Dermis blood vessel endothelial cell (primary cell): ENCODE measurements around the gene CCDC127. TPM values are rescaled to one million over a fixed set of nuclear protein-coding genes. Genes with fewer than 3 reads are reported as not detected.

Experiments
- DNase-seq: peaks from one replicate; pipeline ENCODE4 v3.0.0; 2010
- total RNA-seq: library from RNA; depleted of rRNA; stranded (reverse); fragments of >200 nt; gene quantifications from 2 replicates; pipeline ENCODE4 v1.2.3, GENCODE V29; 2014

CCDC127 gene
- total RNA-seq, 1 donor from 2014 or later, result 5.6 TPM

- no peak for DNase-seq
Measured at GRCh38 chr5:189486-189885, 28.5 kb downstream of the CCDC127 start.

DNA sequence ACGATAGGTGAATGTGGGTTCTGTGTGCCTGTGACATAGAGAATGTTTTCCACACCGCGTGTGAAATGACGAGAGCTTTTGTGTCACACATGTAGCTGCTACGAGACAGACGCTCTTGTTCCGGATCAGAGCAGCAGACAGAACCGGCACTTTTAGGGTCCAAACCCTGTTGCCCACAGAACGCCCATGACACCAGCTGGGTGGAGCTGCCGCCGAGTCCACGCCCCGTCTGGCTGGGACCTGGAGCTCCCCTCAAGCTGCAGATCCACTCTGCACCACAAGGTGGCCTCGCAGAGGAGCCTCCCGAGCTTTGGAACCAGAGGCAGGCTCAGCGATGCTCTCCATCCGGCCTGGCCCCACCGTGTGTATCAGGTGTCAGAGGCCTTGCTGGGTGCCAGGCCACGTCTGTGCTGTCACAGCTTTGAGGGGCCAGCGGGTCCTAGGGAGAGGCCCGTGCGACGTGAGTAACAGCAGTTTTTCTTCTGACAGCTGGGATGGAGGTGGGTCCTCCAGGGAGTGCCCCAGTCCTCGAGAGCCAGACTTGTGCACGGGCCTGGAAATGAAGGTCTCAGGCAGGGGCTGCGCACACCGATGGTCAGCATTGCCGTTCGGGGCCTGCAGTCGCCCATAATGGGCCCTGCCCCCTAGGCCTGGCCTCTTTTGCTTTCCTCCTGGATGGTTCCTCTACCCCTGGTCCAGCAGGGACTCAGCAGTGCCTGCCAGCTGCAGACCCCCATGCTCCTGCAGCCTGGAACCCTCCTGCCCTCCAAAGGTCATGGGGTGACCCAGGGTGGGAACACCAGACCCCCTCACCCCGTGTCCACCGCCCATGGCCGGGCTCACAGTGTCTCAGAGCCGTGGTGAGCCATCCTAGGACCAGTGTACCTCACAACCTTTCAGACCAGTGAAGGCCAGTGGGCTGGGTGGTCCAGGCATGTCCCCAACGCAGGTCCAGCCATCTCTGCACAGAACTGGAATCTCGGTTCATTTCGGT, 29.2 kb downstream of the CCDC127 start:
- DNase-seq, result peak; percentile 90

GRCh38 chr5:187617-188451, 30.1 kb downstream of the CCDC127 start:
- DNase-seq, result no peak

- DNase-seq, result no peak
Measured at GRCh38 chr5:187042-187431, 30.9 kb downstream of the CCDC127 start.

DNA sequence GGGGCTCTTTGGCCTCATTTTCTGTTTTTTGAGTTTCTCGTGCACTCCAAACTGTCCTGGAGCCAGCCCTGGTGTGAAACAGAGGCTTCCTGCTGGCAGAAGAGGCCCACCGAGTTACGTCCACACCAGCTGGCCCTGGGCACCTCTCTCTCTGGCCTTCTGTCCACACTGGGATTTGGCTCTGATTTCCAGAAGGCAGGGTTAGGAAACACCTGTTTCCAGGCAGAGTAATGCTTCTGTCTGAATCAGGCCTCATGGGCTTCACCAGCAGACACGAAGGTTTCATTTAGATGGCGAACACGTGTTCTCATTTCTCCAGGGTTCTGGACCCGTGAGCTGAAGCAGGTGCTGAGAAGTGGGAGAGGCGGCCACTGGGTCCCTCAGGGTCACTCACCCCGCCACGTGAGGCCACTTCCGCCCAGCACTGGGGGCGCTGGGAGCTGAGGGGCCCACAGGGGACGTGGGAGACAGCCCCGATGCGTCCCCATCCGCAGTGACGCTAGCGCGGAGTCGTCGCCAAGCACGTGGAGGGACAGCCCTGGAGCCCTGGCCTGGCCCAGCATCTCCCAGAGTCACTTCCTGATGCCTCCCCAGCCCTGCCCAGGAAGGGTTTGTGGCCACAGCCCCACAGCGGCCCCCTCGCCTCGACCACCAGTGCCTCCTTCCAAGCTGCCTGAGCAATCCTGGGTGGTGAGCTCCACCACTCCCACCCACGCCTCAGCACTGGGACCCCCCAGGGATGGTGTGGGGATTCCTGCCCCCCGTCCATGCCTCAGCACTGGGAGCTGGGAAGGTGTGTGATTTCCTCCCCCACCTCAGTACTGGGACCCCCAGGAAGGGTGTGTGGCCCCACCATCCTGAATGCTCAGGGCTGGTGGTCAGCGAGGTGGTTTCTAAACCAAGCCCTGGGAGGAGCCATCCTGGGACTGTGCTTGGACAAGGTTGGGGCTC, 31.6 kb downstream of the CCDC127 start:
- peak; percentile 91 for DNase-seq

DNA sequence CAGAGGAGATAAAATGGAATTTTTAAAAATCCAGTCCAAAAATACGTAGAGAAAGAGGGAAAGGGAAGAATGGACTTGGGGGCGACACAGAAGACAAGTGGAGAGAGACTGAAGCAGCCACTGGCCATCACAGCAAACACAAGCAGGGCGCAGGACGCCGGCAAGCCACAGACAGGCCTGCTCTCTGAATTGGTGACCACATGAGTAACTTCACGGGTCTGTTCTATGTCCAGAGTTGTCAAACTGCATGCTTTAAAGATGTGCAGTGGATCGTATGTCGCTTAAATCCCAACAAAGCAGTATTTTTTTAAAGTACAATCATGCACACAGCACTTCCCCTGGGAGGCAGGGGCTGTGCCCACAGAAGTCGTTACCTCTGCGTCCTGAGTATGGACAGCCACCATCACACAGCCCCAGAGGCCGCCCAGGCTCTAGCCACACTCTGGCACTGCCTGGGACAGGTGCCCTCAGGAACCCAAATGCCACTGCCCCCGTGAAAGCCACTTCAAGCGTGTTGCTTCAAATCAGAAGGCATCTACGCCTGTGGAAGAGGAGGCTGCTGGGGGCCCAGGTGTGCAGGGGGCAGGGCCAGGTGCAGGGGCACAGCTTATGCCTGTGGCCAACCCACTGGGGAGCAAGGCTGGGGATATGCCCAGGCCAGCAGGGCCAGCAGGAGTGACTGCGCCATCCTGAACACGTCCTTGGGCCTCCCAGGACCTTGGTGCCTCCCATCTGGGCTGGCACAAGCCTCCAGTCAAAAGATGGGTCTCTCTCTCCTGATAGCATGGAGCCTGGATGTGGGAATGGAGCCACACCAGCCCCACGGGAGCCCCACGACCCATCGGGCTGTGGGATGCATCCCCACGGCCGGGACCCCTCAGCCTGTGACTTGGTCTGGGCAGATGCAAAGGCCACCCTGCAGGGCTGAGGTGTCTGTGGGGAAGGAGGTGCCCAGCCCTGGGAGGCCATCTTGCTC, 32.6 kb downstream of the CCDC127 start:
- DNase-seq, result no peak

GRCh38 chr5:184471-184870, 33.5 kb downstream of the CCDC127 start:
- no peak for DNase-seq

DNA sequence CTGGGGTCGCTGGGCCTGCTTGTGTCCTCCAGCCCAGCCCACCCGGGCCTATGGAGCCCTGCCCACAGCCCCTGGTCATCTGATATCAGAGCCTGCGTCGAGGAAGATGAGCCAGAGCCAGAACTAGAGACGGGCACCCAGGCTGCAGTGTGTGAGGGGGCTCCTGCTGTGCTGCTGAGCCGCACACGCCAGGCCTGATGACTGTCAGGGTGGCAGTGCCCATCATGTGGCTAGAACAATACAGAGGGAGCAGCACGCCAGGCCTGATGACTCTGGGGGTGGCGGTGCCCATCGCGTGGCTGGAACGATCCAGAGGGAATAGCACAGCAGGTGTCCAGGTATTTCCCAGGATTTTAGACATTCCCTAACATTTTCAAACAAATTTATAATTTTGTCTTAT, 35.8 kb downstream of the CCDC127 start:
- no peak for DNase-seq

GRCh38 chr5:181566-181965, 36.4 kb downstream of the CCDC127 start:
- DNase-seq, result no peak

GRCh38 chr5:181160-181559, 36.8 kb downstream of the CCDC127 start:
- no peak for DNase-seq

- DNase-seq, result no peak
Measured at GRCh38 chr5:180286-180918, 37.6 kb downstream of the CCDC127 start.

DNA sequence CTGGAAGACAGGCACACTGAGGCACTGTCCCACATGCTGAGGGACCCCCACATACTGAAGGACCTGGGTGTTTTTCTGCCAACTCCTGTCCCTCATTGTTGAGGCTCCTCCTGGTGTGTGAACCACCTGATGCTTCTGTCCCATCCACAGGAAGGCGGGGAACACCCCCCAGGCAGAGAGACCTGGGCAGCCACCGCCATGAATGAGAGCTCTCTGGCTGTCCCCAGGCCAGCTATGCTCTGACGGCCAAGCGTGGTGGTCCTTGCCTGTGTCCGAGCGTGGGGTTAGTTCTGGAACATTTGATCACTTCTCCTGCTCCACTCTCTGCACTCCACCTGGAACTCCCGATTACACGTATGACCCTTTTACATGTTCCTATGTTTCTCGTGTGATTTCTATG, 38.6 kb downstream of the CCDC127 start:
- DNase-seq, result no peak

DNA sequence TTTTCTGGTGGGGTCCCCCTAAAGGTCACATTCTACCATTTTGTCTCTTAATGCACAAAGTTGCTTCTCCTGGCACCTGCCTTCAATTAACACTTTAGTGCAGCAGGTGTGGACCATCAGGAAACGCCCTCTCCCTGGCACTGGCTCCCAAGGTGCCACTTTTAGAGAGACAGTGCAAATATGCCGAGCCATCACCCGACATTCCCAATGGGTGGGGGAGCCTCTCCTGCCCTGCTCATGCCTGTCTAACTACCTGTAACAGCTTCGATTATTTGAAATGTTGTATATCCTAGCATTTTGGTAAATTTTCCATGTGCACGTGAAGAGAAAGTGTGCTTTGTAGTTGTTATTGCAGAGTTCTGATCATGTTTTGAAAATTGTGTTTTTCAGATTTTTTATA, 39.8 kb downstream of the CCDC127 start:
- no peak for DNase-seq

GRCh38 chr5:176296-176823, 41.6 kb downstream of the CCDC127 start:
- DNase-seq, result no peak

- DNase-seq, result no peak
Measured at GRCh38 chr5:174876-175465, 43.0 kb downstream of the CCDC127 start.

GRCh38 chr5:174291-174600, 43.7 kb downstream of the CCDC127 start:
- DNase-seq, result no peak

- no peak for DNase-seq
Measured at GRCh38 chr5:173392-174290, 44.3 kb downstream of the CCDC127 start.

DNA sequence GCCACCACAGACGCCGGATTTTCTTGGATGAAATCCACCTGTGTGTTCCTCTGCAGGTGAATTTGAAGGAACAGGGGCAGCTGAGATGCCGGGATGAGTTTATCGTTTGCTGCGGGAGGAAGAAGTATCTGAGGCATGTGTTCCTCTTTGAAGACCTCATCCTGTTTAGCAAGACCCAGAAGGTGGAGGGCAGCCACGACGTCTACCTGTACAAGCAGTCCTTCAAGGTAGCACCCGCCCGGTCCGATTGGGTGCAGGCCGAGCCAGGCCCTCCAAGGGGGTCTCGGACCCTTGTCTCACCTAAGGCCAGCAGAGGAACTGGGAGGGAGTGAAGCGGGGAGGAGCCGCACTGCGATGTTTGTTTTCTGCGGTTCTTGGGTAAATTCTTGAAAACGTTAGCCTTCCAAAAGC, 45.1 kb downstream of the CCDC127 start:
- DNase-seq, result no peak

GRCh38 chr5:172421-172820, 45.5 kb downstream of the CCDC127 start:
- DNase-seq, result no peak
